Astrocyte (in vitro differentiated cells and primary cell): ENCODE measurements around the gene UBE2U. TPM values are rescaled to one million over a fixed set of nuclear protein-coding genes. Genes with fewer than 3 reads are reported as not detected.
A peak's percentile ranks its signal among the peaks of the same experiment; 100 is the strongest.

Source experiments
- DNase-seq: peaks from one replicate; pipeline ENCODE4 v3.0.0-alpha.2; 2010; ENCODE audit warnings: low read depth
- FAIRE-seq: peaks from 2 replicates; lab custom pipeline; 2011; peaks lifted over from hg19 to GRCh38; lab: Jason Lieb, UNC
- H2AFZ ChIP-seq: 2 replicates; pipeline ENCODE4 v1.6.0; 2012; ENCODE audit warnings: low read depth, low read length, inconsistent platforms
- H3K27ac ChIP-seq: 2 replicates; pipeline ENCODE4 v1.5.1; 2011; ENCODE audit warnings: low read depth, low read length, inconsistent platforms
- H3K27me3 ChIP-seq: 2 replicates; pipeline ENCODE4 v1.6.0; 2011; ENCODE audit warnings: low read length, inconsistent platforms; ENCODE audit not compliant: insufficient read depth
- H3K36me3 ChIP-seq: 2 replicates; pipeline ENCODE4 v1.5.1; 2011; ENCODE audit warnings: low read length, inconsistent platforms; ENCODE audit not compliant: insufficient read depth
- H3K4me1 ChIP-seq: 2 replicates; pipeline ENCODE4 v1.5.1; 2011; ENCODE audit warnings: low read length, inconsistent platforms; ENCODE audit not compliant: insufficient read depth
- H3K4me2 ChIP-seq: 2 replicates; pipeline ENCODE4 v1.6.0; 2012; ENCODE audit warnings: low read length, inconsistent platforms
- H3K4me3 ChIP-seq: 2 replicates; pipeline ENCODE4 v1.5.1; 2011; ENCODE audit warnings: low read depth, mild to moderate bottlenecking, low read length, inconsistent platforms; ENCODE audit not compliant: insufficient read depth
- H3K79me2 ChIP-seq: 2 replicates; pipeline ENCODE4 v1.6.0; 2012; ENCODE audit warnings: mild to moderate bottlenecking, low read length, inconsistent platforms; ENCODE audit not compliant: insufficient read depth
- H3K9ac ChIP-seq: 2 replicates; pipeline ENCODE4 v1.6.0; 2012; ENCODE audit warnings: mild to moderate bottlenecking, low read length, inconsistent platforms
- H3K9me3 ChIP-seq: 2 replicates; pipeline ENCODE4 v1.5.1; 2012; ENCODE audit warnings: low read depth, mild to moderate bottlenecking, low read length, inconsistent platforms; ENCODE audit not compliant: insufficient read depth
- H4K20me1 ChIP-seq: 2 replicates; pipeline ENCODE4 v1.6.0; 2012; ENCODE audit warnings: low read length, inconsistent platforms; ENCODE audit not compliant: insufficient read depth
- H3K27ac Mint-ChIP-seq: one replicate; pipeline ENCODE4 v1.8.0; 2021; ENCODE audit warnings: mild to moderate bottlenecking, mixed read lengths; ENCODE audit not compliant: unreplicated experiment
- H3K27me3 Mint-ChIP-seq: one replicate; pipeline ENCODE4 v1.8.0; 2021; ENCODE audit warnings: low read depth, mixed read lengths; ENCODE audit not compliant: unreplicated experiment
- H3K36me3 Mint-ChIP-seq: one replicate; pipeline ENCODE4 v1.8.0; 2021; ENCODE audit warnings: low read depth, mixed read lengths; ENCODE audit not compliant: unreplicated experiment
- H3K4me1 Mint-ChIP-seq: one replicate; pipeline ENCODE4 v1.8.0; 2021; ENCODE audit warnings: low read depth, mixed read lengths; ENCODE audit not compliant: unreplicated experiment
- H3K4me3 Mint-ChIP-seq: one replicate; pipeline ENCODE4 v1.8.0; 2021; ENCODE audit warnings: mild to moderate bottlenecking, moderate library complexity, mixed read lengths; ENCODE audit not compliant: unreplicated experiment
- H3K9me3 Mint-ChIP-seq: one replicate; pipeline ENCODE4 v1.8.0; 2021; ENCODE audit warnings: mild to moderate bottlenecking, mixed read lengths; ENCODE audit not compliant: unreplicated experiment
- EZH2 ChIP-seq: IDR thresholded peaks from 2 replicates; pipeline ENCODE4 v1.6.1; 2012; ENCODE audit warnings: mild to moderate bottlenecking, low read length, inconsistent platforms; ENCODE audit not compliant: insufficient read depth
- total RNA-seq: library from RNA; stranded (reverse); gene quantifications from 2 replicates; pipeline ENCODE4 v1.2.1, GENCODE V29; 2021
- TF ChIP-seq, protein P1 (sequence below): IDR thresholded peaks from 2 replicates; pipeline ENCODE4 v1.5.1; 2011; ENCODE audit warnings: low read depth, mild to moderate bottlenecking, inconsistent platforms, low read length, moderate library complexity; ENCODE audit not compliant: insufficient read depth

UBE2U gene
- total RNA-seq, 1 donor from 2014 or later: not detected

DNA sequence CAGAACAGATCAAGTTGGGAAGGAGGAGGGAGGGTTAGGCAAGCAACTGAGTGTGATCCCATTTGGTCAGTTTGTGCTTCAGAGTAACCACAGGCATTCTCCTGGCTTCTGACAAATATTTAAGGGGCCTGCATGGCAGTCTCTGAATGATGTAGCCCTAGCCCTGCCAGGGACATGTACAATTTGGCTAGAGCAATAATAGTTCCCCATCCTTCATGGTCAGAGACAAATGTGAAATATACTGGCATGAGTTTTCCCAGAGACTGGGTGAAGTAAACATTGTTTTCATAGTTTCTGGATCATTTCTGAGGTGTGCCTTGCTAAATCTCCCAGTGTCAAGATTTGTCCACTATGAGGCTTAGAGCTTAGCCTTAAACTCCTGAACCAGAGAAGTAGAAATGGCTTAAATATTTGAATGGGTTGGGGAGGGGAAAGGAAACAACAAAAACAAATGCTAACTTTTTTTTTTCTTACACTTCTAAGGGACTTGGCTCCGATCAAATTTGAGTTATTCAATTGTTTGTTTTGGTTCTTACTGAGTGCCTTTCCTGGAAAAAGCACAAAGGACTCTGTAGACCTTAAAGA, 42.0 kb upstream of the UBE2U start:
- Histone ChIP-seq H3K27me3 (no peaks in the 10 kb centered on the region), H3K27ac (peak overlapping the region; percentile 19), H2AFZ (no peak overlapping the region), H4K20me1 (no peaks in the 10 kb centered on the region), H3K4me1 (peaks cover 7% of the 10 kb centered on the region), H3K9me3 (no peaks in the 10 kb centered on the region), H3K4me3 (no peak overlapping the region), H3K36me3 (peaks cover 6% of the 10 kb centered on the region), H3K4me2 (peak overlapping the region; percentile 32), H3K9ac (no peak overlapping the region), H3K79me2 (no peaks in the 10 kb centered on the region)
- H3K4me1 Mint-ChIP-seq: peaks cover 35% of the 10 kb centered on the region
- TF ChIP-seq EZH2: no peak
- TF ChIP-seq, protein P1, sequence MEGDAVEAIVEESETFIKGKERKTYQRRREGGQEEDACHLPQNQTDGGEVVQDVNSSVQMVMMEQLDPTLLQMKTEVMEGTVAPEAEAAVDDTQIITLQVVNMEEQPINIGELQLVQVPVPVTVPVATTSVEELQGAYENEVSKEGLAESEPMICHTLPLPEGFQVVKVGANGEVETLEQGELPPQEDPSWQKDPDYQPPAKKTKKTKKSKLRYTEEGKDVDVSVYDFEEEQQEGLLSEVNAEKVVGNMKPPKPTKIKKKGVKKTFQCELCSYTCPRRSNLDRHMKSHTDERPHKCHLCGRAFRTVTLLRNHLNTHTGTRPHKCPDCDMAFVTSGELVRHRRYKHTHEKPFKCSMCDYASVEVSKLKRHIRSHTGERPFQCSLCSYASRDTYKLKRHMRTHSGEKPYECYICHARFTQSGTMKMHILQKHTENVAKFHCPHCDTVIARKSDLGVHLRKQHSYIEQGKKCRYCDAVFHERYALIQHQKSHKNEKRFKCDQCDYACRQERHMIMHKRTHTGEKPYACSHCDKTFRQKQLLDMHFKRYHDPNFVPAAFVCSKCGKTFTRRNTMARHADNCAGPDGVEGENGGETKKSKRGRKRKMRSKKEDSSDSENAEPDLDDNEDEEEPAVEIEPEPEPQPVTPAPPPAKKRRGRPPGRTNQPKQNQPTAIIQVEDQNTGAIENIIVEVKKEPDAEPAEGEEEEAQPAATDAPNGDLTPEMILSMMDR: no peak
- no peaks in the 10 kb centered on the region for H3K27me3 Mint-ChIP-seq
- no peaks in the 10 kb centered on the region for H3K9me3 Mint-ChIP-seq
- H3K27ac Mint-ChIP-seq: peak overlapping the region; percentile 72
- H3K36me3 Mint-ChIP-seq: peaks cover 18% of the 10 kb centered on the region
- DNase-seq: peak; percentile 86
- no peak for FAIRE-seq
- H3K4me3 Mint-ChIP-seq: no peak overlapping the region

DNA sequence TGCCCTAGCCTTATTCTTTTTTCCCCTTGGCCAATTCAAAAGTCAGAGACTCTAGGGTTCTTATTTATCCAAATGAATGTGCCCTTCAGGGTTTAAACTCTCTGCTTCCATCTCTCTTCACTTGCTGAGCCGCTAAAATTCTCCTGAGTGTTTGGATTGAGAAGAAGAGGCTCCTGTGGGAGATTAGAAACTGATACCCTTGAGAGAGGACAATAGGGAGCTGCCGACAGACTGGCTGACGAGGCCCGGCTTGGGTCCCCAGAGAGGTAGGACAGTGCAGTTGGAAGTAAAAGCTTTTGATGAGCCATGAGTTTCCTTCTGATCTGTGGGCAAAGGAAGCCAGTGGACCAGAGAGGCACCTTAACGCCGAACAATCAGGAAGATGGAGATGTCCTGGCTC, 41.3 kb upstream of the UBE2U start:
- Histone ChIP-seq H3K4me2 (no peak overlapping the region), H3K9me3 (no peaks in the 10 kb centered on the region), H3K79me2 (no peaks in the 10 kb centered on the region), H3K27ac (peak overlapping the region; percentile 19), H4K20me1 (no peaks in the 10 kb centered on the region), H3K36me3 (peaks cover 6% of the 10 kb centered on the region), H2AFZ (no peak overlapping the region), H3K4me3 (no peak overlapping the region), H3K9ac (no peak overlapping the region), H3K4me1 (peaks cover 7% of the 10 kb centered on the region), H3K27me3 (no peaks in the 10 kb centered on the region)
- TF ChIP-seq, protein P1: no peak
- TF ChIP-seq EZH2: no peak
- H3K27me3 Mint-ChIP-seq: no peaks in the 10 kb centered on the region
- peaks cover 18% of the 10 kb centered on the region for H3K36me3 Mint-ChIP-seq
- peaks cover under 1% of the 10 kb centered on the region for H3K9me3 Mint-ChIP-seq
- H3K4me1 Mint-ChIP-seq: peaks cover 37% of the 10 kb centered on the region
- H3K4me3 Mint-ChIP-seq: no peak overlapping the region
- no peak for DNase-seq
- peak overlapping the region; percentile 72 for H3K27ac Mint-ChIP-seq
- FAIRE-seq: no peak

DNA sequence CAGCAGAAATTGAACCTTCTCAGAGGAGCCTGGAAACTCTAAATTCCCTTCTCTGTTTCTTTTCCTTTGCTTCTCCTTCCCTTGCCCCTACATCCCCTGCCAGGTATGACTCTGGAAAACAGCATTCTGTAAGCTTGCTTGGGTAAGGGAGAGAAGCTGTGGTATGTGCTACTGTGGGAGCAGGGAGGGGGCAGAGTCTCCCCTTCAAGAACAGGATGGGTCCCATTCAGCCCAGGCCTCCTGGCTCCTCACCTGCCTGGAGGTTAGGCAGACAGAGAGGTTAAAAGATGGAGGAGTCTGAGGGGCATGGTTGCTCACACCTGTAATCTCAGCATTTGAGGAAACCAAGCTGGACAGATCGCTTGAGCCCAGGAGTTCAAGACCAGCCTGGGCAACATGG, 40.6 kb upstream of the UBE2U start:
- H3K9ac ChIP-seq: no peak overlapping the region
- no peaks in the 10 kb centered on the region for H3K27me3 Mint-ChIP-seq
- no peak for TF ChIP-seq EZH2
- no peaks in the 10 kb centered on the region for H4K20me1 ChIP-seq
- no peak overlapping the region for H3K4me2 ChIP-seq
- no peak overlapping the region for H3K27ac Mint-ChIP-seq
- no peaks in the 10 kb centered on the region for H3K9me3 ChIP-seq
- no peaks in the 10 kb centered on the region for H3K79me2 ChIP-seq
- no peak overlapping the region for H3K27ac ChIP-seq
- H3K4me1 ChIP-seq: peaks cover 7% of the 10 kb centered on the region
- H3K4me3 ChIP-seq: no peak overlapping the region
- no peak overlapping the region for H2AFZ ChIP-seq
- DNase-seq: no peak
- no peak overlapping the region for H3K4me3 Mint-ChIP-seq
- peaks cover 43% of the 10 kb centered on the region for H3K4me1 Mint-ChIP-seq
- H3K36me3 ChIP-seq: peaks cover 6% of the 10 kb centered on the region
- peaks cover 1% of the 10 kb centered on the region for H3K9me3 Mint-ChIP-seq
- no peak for FAIRE-seq
- H3K36me3 Mint-ChIP-seq: peaks cover 22% of the 10 kb centered on the region
- no peaks in the 10 kb centered on the region for H3K27me3 ChIP-seq
